Measurements from ENCODE around the gene ZCCHC3. TPM values are rescaled to one million over a fixed set of nuclear protein-coding genes. Genes with fewer than 3 reads are reported as not detected.

Gene ZCCHC3
- total RNA-seq, 1 donor, result 9.0 TPM

GRCh38 chr20:257419-257818 lies 40.0 kb upstream of the ZCCHC3 start, which contains the start of gene DEFB132:
Gene DEFB132 (plus strand): TSS chr20:257724. CDS start chr20:257779, 55 bp downstream.
- no peak for TF ChIP-seq CTCF (IDR thresholded peaks at IDR 0.05; ENCODE audit: extremely low read depth, low read depth, low read length)
- Histone ChIP-seq H3K9me3 (ENCODE audit: low read depth, low read length) (no peaks in the 10 kb centered on the region), H2AFZ (ENCODE audit: low read length) (no peak within 1 kb of the TSS), H3K4me1 (ENCODE audit: insufficient read depth, low read length) (no peaks in the 10 kb centered on the region), H3K36me3 (ENCODE audit: insufficient read depth, low read length) (no peaks in the 10 kb centered on the region), H4K20me1 (ENCODE audit: insufficient read depth, low read length) (no peaks in the 10 kb centered on the region), H3K79me2 (ENCODE audit: insufficient read depth, low read length) (no peaks in the 10 kb centered on the region), H3K4me3 (ENCODE audit: insufficient read depth, low read length) (no peak within 1 kb of the TSS), H3K4me2 (ENCODE audit: insufficient read depth, low read length) (no peak within 1 kb of the TSS), H3K27ac (ENCODE audit: low read depth, low read length) (no peak within 1 kb of the TSS), H3K27me3 (ENCODE audit: insufficient read depth, low read length) (peaks cover 12% of the 10 kb centered on the region)
- no peak for DNase-seq (ENCODE audit: insufficient read length, low spot score, missing footprints)

DNA sequence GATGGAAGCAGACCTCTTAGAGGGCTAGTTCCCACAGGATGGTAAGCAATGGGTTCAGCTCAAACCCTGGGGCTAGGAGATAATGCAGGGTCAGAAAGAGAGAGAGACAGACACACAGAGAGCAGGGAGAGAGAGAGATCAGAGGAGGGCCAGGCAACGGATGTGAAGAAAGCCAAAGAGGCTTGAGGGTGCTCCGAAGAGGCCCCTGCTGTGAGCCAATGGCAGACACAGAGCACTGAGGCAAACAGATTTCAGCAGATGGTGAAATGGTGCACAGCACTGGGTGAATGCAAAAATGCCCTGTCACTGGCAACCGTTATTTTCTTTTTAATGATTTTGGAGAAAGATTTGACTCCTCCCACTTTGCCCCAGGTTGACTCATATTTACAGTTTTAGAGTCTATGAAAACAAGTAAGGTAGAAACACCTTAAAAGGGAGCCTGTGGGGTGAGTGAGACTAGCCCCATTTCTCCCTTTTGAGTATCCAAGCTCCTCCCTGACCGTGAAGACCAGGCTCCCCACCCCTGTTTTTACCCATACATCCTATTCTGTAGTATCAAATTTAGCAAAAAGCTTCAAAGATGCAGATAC lies 39.0 kb upstream of the ZCCHC3 start:
- no peak for TF ChIP-seq CTCF (IDR thresholded peaks at IDR 0.05; ENCODE audit: extremely low read depth, low read depth, low read length)
- no peak overlapping the region for H2AFZ ChIP-seq (ENCODE audit: low read length)
- DNase-seq (ENCODE audit: insufficient read length, low spot score, missing footprints), result no peak
- H3K79me2 ChIP-seq (ENCODE audit: insufficient read depth, low read length), result no peaks in the 10 kb centered on the region
- no peaks in the 10 kb centered on the region for H3K4me1 ChIP-seq (ENCODE audit: insufficient read depth, low read length)
- H3K27me3 ChIP-seq (ENCODE audit: insufficient read depth, low read length), result peaks cover 17% of the 10 kb centered on the region
- H3K4me3 ChIP-seq (ENCODE audit: insufficient read depth, low read length), result no peak overlapping the region
- H3K4me2 ChIP-seq (ENCODE audit: insufficient read depth, low read length), result no peak overlapping the region
- H3K36me3 ChIP-seq (ENCODE audit: insufficient read depth, low read length), result no peaks in the 10 kb centered on the region
- H3K9me3 ChIP-seq (ENCODE audit: low read depth, low read length), result no peaks in the 10 kb centered on the region
- H3K27ac ChIP-seq (ENCODE audit: low read depth, low read length), result no peak overlapping the region
- no peaks in the 10 kb centered on the region for H4K20me1 ChIP-seq (ENCODE audit: insufficient read depth, low read length)

DNA sequence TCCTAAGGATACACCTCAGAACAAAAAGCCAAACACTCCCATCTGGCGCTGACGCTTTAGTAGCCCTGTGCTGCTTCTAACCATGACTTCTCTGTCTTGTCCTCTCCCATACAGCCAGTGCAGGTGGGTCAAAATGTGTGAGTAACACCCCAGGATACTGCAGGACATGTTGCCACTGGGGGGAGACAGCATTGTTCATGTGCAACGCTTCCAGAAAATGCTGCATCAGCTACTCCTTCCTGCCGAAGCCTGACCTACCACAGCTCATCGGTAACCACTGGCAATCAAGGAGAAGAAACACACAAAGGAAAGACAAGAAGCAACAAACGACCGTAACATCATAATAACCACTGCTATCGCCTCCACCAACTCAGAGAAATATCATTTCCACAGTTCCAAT lies 38.4 kb upstream of the ZCCHC3 start:
- Histone ChIP-seq H2AFZ (ENCODE audit: low read length) (no peak overlapping the region), H3K9me3 (ENCODE audit: low read depth, low read length) (no peaks in the 10 kb centered on the region), H3K79me2 (ENCODE audit: insufficient read depth, low read length) (no peaks in the 10 kb centered on the region), H3K36me3 (ENCODE audit: insufficient read depth, low read length) (no peaks in the 10 kb centered on the region), H3K27me3 (ENCODE audit: insufficient read depth, low read length) (peaks cover 17% of the 10 kb centered on the region), H3K4me2 (ENCODE audit: insufficient read depth, low read length) (no peak overlapping the region), H3K27ac (ENCODE audit: low read depth, low read length) (no peak overlapping the region), H3K4me1 (ENCODE audit: insufficient read depth, low read length) (no peaks in the 10 kb centered on the region), H4K20me1 (ENCODE audit: insufficient read depth, low read length) (no peaks in the 10 kb centered on the region), H3K4me3 (ENCODE audit: insufficient read depth, low read length) (no peak overlapping the region)
- peak; percentile 43 for TF ChIP-seq CTCF (IDR thresholded peaks at IDR 0.05; ENCODE audit: extremely low read depth, low read depth, low read length)
- peak; percentile 77 for DNase-seq (ENCODE audit: insufficient read length, low spot score, missing footprints)

- no peak overlapping the region for H3K27ac ChIP-seq (ENCODE audit: low read depth, low read length)
- TF ChIP-seq CTCF (IDR thresholded peaks at IDR 0.05; ENCODE audit: extremely low read depth, low read depth, low read length), result no peak
- peaks cover 15% of the 10 kb centered on the region for H3K27me3 ChIP-seq (ENCODE audit: insufficient read depth, low read length)
- no peaks in the 10 kb centered on the region for H4K20me1 ChIP-seq (ENCODE audit: insufficient read depth, low read length)
- H3K36me3 ChIP-seq (ENCODE audit: insufficient read depth, low read length), result no peaks in the 10 kb centered on the region
- no peaks in the 10 kb centered on the region for H3K79me2 ChIP-seq (ENCODE audit: insufficient read depth, low read length)
- no peaks in the 10 kb centered on the region for H3K4me1 ChIP-seq (ENCODE audit: insufficient read depth, low read length)
- no peak for DNase-seq (ENCODE audit: insufficient read length, low spot score, missing footprints)
- H2AFZ ChIP-seq (ENCODE audit: low read length), result no peak overlapping the region
- no peak overlapping the region for H3K4me3 ChIP-seq (ENCODE audit: insufficient read depth, low read length)
- H3K9me3 ChIP-seq (ENCODE audit: low read depth, low read length), result no peaks in the 10 kb centered on the region
- no peak overlapping the region for H3K4me2 ChIP-seq (ENCODE audit: insufficient read depth, low read length)
Observed at GRCh38 chr20:259981-260380, 37.4 kb upstream of the ZCCHC3 start.
